Vagina (tissue), 2 donors: ENCODE results near the gene C9orf50.

Source experiments
- POLR2A ChIP-seq, 2 donors: fragments of 450-650 bp; IDR thresholded peaks; one replicate each; pipeline ENCODE4 v1.6.1; 2017; ENCODE audit warnings: antibody characterized with exemption in 2 of 2, mild to moderate bottlenecking in 2 of 2, moderate library complexity in 2 of 2
- POLR2AphosphoS5 ChIP-seq, 2 donors: sonication (generic); formaldehyde crosslinking; IDR thresholded peaks; one replicate each; pipeline ENCODE4 v1.9.0; 2017; ENCODE audit warnings: antibody characterized with exemption in 2 of 2, mild to moderate bottlenecking in 2 of 2, low read depth in 1 of 2; ENCODE audit not compliant: insufficient read depth in 1 of 2

GRCh38 chr9:129619787-129620668, 873 bp downstream of the C9orf50 start:
- TF ChIP-seq POLR2AphosphoS5 (IDR thresholded peaks at IDR 0.05; ENCODE audit: insufficient read depth in 1 of 2, low read depth in 1 of 2) (no peak), POLR2A (IDR thresholded peaks at IDR 0.05) (no peak)
